Measurements from ENCODE around the gene SAE1. TPM values are rescaled to one million over a fixed set of nuclear protein-coding genes. Genes with fewer than 3 reads are reported as not detected.
A peak's percentile ranks its signal among the peaks of the same experiment; 100 is the strongest.

SAE1 gene
- total and polyA plus RNA-seq, 11 donors: 15.7 to 84.1 (median 49.7) TPM

GRCh38 chr19:47157431-47158321, 27.0 kb downstream of the SAE1 start:
- Histone ChIP-seq H3K4me1 (peaks cover 20 to 59% (median 43%) of the 10 kb centered on the region in 12 donors), H3K36me3 (peaks cover 0 to 55% (median 42%) of the 10 kb centered on the region in 9 donors), H3K9me3 (no peaks in the 10 kb centered on the region), H3K27ac (peak overlapping the region; percentile 67 to 92 (median 86)), H3K4me3 (peak overlapping the region in 4 of 12 donors; percentile 1 to 29 (median 5)), H3K27me3 (no peaks in the 10 kb centered on the region)
- ATAC-seq (peak; percentile 54 to 79 (median 74)), DNase-seq (peak; percentile 59 to 73 (median 66))
- intact Hi-C loops (cut with DNase I): loop anchor here in 8 of 10 donors (5.0 to 10.0 kb wide), 6 partner anchors 35 to 70 kb away; no protein-coding TSS in a partner anchor
- peak in 1 of 12 donors; percentile 18 for TF ChIP-seq CTCF (IDR thresholded peaks at IDR 0.05)
- TF ChIP-seq POLR2A (IDR thresholded peaks at IDR 0.05): no peak
- WGBS, 4 donors: 18 to 26% (median 20%) methylated on average over 10 of the region's 10 CpGs

- H3K4me1 ChIP-seq: peaks cover 20 to 60% (median 43%) of the 10 kb centered on the region in 12 donors
- no peaks in the 10 kb centered on the region for H3K9me3 ChIP-seq
- WGBS, 4 donors: 38 to 46% (median 42%) methylated on average over 8 of the region's 8 CpGs
- peaks cover 0 to 48% (median 37%) of the 10 kb centered on the region in 9 donors for H3K36me3 ChIP-seq
- intact Hi-C loops (cut with DNase I): loop anchor here in 8 of 10 donors (5.0 to 10.0 kb wide), 6 partner anchors 34 to 69 kb away; no protein-coding TSS in a partner anchor
- DNase-seq (peak in 2 of 5 donors; percentile 18 to 23), ATAC-seq (peak in 3 of 4 donors; percentile 33 to 46 (median 35))
- H3K27me3 ChIP-seq: no peaks in the 10 kb centered on the region
- TF ChIP-seq CTCF (IDR thresholded peaks at IDR 0.05) (no peak), POLR2A (IDR thresholded peaks at IDR 0.05) (no peak)
- H3K27ac ChIP-seq: peak overlapping the region; percentile 67 to 92 (median 86)
- H3K4me3 ChIP-seq: peak overlapping the region in 4 of 12 donors; percentile 1 to 29 (median 5)
Observed at GRCh38 chr19:47158367-47158791, 27.7 kb downstream of the SAE1 start.

- Histone ChIP-seq H3K27ac (peak overlapping the region; percentile 67 to 92 (median 86)), H3K4me1 (peaks cover 20 to 60% (median 43%) of the 10 kb centered on the region in 12 donors), H3K9me3 (no peaks in the 10 kb centered on the region), H3K27me3 (no peaks in the 10 kb centered on the region), H3K4me3 (no peak overlapping the region), H3K36me3 (peaks cover 0 to 42% (median 31%) of the 10 kb centered on the region in 9 donors)
- intact Hi-C loops (cut with DNase I): loop anchor here in 8 of 10 donors (5.0 to 10.0 kb wide), 6 partner anchors 33 to 68 kb away; no protein-coding TSS in a partner anchor
- 76 to 86% (median 82%) methylated on average over 7 of the region's 7 CpGs for WGBS, 4 donors
- ATAC-seq: no peak
- no peak for DNase-seq
- TF ChIP-seq POLR2A (IDR thresholded peaks at IDR 0.05) (no peak), CTCF (IDR thresholded peaks at IDR 0.05) (no peak)
Observed at GRCh38 chr19:47158879-47159503, 28.4 kb downstream of the SAE1 start.

All from heart left ventricle (tissue), 16 donors.